Heart right ventricle (tissue), 16 donors: ENCODE measurements around the gene ROBO3. TPM values are rescaled to one million over a fixed set of nuclear protein-coding genes. Genes with fewer than 3 reads are reported as not detected.

Source experiments
- ATAC-seq, 8 donors: fragments of 200-7000 bp; cut with Tn5 transposase; one replicate each; pipeline ENCODE4 v1.9.1; 2020; ENCODE audit warnings: mild to moderate bottlenecking in 8 of 8, moderate library complexity in 8 of 8, moderate number of reproducible peaks in 1 of 8
- DNase-seq, 2 donors: peaks; one replicate each; pipeline ENCODE4 v3.0.0-alpha.2; 2020
- H3K27ac ChIP-seq, 10 donors: fragments of 200-600 bp; sonication (generic) in 2 of 10; one replicate each; pipeline versions ENCODE4 v1.5.0 to v1.8.0; 2020 to 2022; ENCODE audit warnings: mild to moderate bottlenecking in 3 of 10
- H3K27me3 ChIP-seq, 7 donors: fragments of 200-600 bp; one replicate each; pipeline ENCODE4 v1.8.0; 2021 to 2022; ENCODE audit warnings: mild to moderate bottlenecking in 2 of 7
- H3K36me3 ChIP-seq, 9 donors: fragments of 200-600 bp; sonication (generic) in 1 of 9; one replicate each; pipeline versions ENCODE4 v1.5.0 to v1.8.0; 2020 to 2022; ENCODE audit warnings: mild to moderate bottlenecking in 2 of 9
- H3K4me1 ChIP-seq, 9 donors: fragments of 200-600 bp; sonication (generic) in 1 of 9; one replicate each; pipeline versions ENCODE4 v1.5.0 to v1.8.0; 2020 to 2022; ENCODE audit warnings: mild to moderate bottlenecking in 4 of 9
- H3K4me3 ChIP-seq, 10 donors: fragments of 200-600 bp; sonication (generic) in 2 of 10; one replicate each; pipeline versions ENCODE4 v1.5.0 to v1.8.0; 2020 to 2022; ENCODE audit warnings: mild to moderate bottlenecking in 7 of 10, moderate library complexity in 2 of 10
- H3K9me3 ChIP-seq, 11 donors: fragments of 200-600 bp in 10 of 11; sonication (generic) in 2 of 11; one replicate each; pipeline versions ENCODE4 v1.5.0 to v1.8.0; 2013 to 2022; ENCODE audit warnings: mild to moderate bottlenecking in 2 of 11, control low read depth in 1 of 11, moderate library complexity in 1 of 11
- CTCF ChIP-seq, 9 donors: fragments of 200-600 bp; sonication (generic) in 2 of 9; IDR thresholded peaks; one replicate each; pipeline versions ENCODE4 v1.5.0 to v1.8.0; 2021 to 2022; ENCODE audit warnings: antibody characterized with exemption in 9 of 9, mild to moderate bottlenecking in 5 of 9, moderate library complexity in 1 of 9
- WGBS, 2 donors: extraction: QIAGEN DNeasy Blood & Tissue Kit; methylation state at CpG; one replicate each; pipeline ENCODE4 v1.1.7; 2013; ENCODE audit warnings: inconsistent platforms in 1 of 2; 5-methylcytosine and 5-hydroxymethylcytosine counted together
- intact Hi-C, 10 donors: fragments of 100-400 bp; cut with DNase I; formaldehyde crosslinking; loops; one replicate each; pipeline versions ENCODE4 v1.11.1 to v1.14.2; 2022
- polyA plus RNA-seq, 2 donors: library from polyadenylated mRNA; stranded (reverse); fragments of 200-250 nt; gene quantifications; one replicate each; pipeline ENCODE4 v1.2.3, GENCODE V29; 2013
- total RNA-seq, 10 donors: library from RNA; stranded (reverse); fragmentation: NEBNext Ultra II Directional in 3 of 10; extraction: Animal tissue kit (Norgen Biotek cat#: 25700) in 3 of 10; gene quantifications; one replicate each; pipeline versions ENCODE4 v1.2.1 to v1.2.4, GENCODE V29; 2021 to 2023
- donor health status: Arrhythmogenic right ventricular cardiomyopathy.
- donor health status: ischemic (EF 13 %, LVEDD 7.1; RV severe dilation, severe dysfunction).
- donor health status: healthy with polysubstance abuse.
- donor health status: DM: no; HTN: yes; CAD: no.
- donor health status: DM: no; HTN: no; CAD: no.
- donor health status: ischemic (EF 25% LVEDD 6.9; RV normal size, moderate dysfunction).
- donor health status: ischemic (EF 25% LVEDD 5.7; RV mildly dilated, moderate dysfunction).
- donor health status: healthy.
- donor health status: DM: yes; HTN: yes; CAD: no.
- donor health status: Ischemic cardiomyopathy.
- donor health status: ischemic (EF 35%, LVEDD 5.7; RV mildly dilated, moderate dysfunction).
- donor health status: nonischemic (EF 11% LVEDD 7.7; RV severe dilation, severe dysfunction).
- donor health status: DM: yes; HTN: yes; CAD: no.
- donor health status: PGD.
- donor health status: ischemic (EF 29% LVEDD 5.4; RV normal size, mild dysfunction).
- donor health status: nonischemic (EF 23%, LVEDD 6.1; RV moderate dilation, normal function).

The ROBO3 gene
- total and polyA plus RNA-seq, 12 donors, result 1.5 to 19.8 (median 4.1) TPM

GRCh38 chr11:124894606-124895430, 29.6 kb downstream of the ROBO3 start:
- no peaks in the 10 kb centered on the region for H3K27me3 ChIP-seq
- peaks cover 0 to 53% (median 0%) of the 10 kb centered on the region in 9 donors for H3K36me3 ChIP-seq
- ATAC-seq, result no peak
- no peaks in the 10 kb centered on the region for H3K9me3 ChIP-seq
- H3K4me1 ChIP-seq, result peaks cover 17 to 92% (median 60%) of the 10 kb centered on the region in 9 donors
- TF ChIP-seq CTCF (IDR thresholded peaks at IDR 0.05), result no peak
- DNase-seq, result no peak
- peak overlapping the region in 9 of 10 donors; percentile 44 to 65 (median 55) for H3K4me3 ChIP-seq
- intact Hi-C loops, result no loop called here
- 62 to 69% methylated on average over 4 of the region's 4 CpGs for WGBS, 2 donors
- H3K27ac ChIP-seq, result peak overlapping the region; percentile 7 to 95 (median 88)

GRCh38 chr11:124895471-124895971, 30.3 kb downstream of the ROBO3 start:
- DNase-seq (no peak), ATAC-seq (no peak)
- peaks cover 0 to 5% (median 0%) of the 10 kb centered on the region in 7 donors for H3K27me3 ChIP-seq
- 60 to 74% methylated on average over 20 of the region's 20 CpGs for WGBS, 2 donors
- peaks cover 0 to 48% (median 0%) of the 10 kb centered on the region in 9 donors for H3K36me3 ChIP-seq
- no peak for TF ChIP-seq CTCF (IDR thresholded peaks at IDR 0.05)
- H3K4me1 ChIP-seq, result peaks cover 16 to 92% (median 65%) of the 10 kb centered on the region in 9 donors
- H3K9me3 ChIP-seq, result no peaks in the 10 kb centered on the region
- peak overlapping the region; percentile 26 to 95 (median 88) for H3K27ac ChIP-seq
- peak overlapping the region in 9 of 10 donors; percentile 44 to 65 (median 55) for H3K4me3 ChIP-seq
- intact Hi-C loops, result no loop called here

- DNase-seq, result no peak
- no peak for ATAC-seq
- peaks cover 0 to 41% (median 0%) of the 10 kb centered on the region in 9 donors for H3K36me3 ChIP-seq
- intact Hi-C loops, result no loop called here
- WGBS, 2 donors, result 63 to 66% methylated on average over 16 of the region's 16 CpGs
- H3K27me3 ChIP-seq, result peaks cover 0 to 7% (median 0%) of the 10 kb centered on the region in 7 donors
- no peaks in the 10 kb centered on the region for H3K9me3 ChIP-seq
- peak overlapping the region; percentile 44 to 65 (median 55) for H3K4me3 ChIP-seq
- H3K4me1 ChIP-seq, result peaks cover 14 to 92% (median 65%) of the 10 kb centered on the region in 9 donors
- H3K27ac ChIP-seq, result peak overlapping the region; percentile 82 to 95 (median 88)
- no peak for TF ChIP-seq CTCF (IDR thresholded peaks at IDR 0.05)
Observed at GRCh38 chr11:124896071-124896750, 31.0 kb downstream of the ROBO3 start.

GRCh38 chr11:124896821-124897391, 31.7 kb downstream of the ROBO3 start:
- Histone ChIP-seq H3K4me3 (peak overlapping the region; percentile 44 to 65 (median 55)), H3K27me3 (peaks cover 0 to 14% (median 0%) of the 10 kb centered on the region in 7 donors), H3K36me3 (peaks cover 0 to 36% (median 0%) of the 10 kb centered on the region in 9 donors), H3K4me1 (peaks cover 14 to 89% (median 63%) of the 10 kb centered on the region in 9 donors), H3K27ac (peak overlapping the region; percentile 82 to 95 (median 88)), H3K9me3 (no peaks in the 10 kb centered on the region)
- no peak for DNase-seq
- WGBS, 2 donors, result 57 to 63% methylated on average over 9 of the region's 9 CpGs
- ATAC-seq, result peak in 6 of 8 donors; percentile 5 to 31 (median 18)
- intact Hi-C loops, result no loop called here
- no peak for TF ChIP-seq CTCF (IDR thresholded peaks at IDR 0.05)
